GM12878 (cell line): ENCODE data around the gene DMAP1. TPM values are rescaled to one million over a fixed set of nuclear protein-coding genes. Genes with fewer than 3 reads are reported as not detected.

Experiments used
- ATAC-seq: fragments of 200-7000 bp; cut with Tn5 transposase; 3 replicates; pipeline ENCODE4 v1.9.1; 2020; ENCODE audit warnings: mild to moderate bottlenecking, moderate library complexity
- BruUV-seq: library from RNA; stranded (reverse); fragments of 400-500 nt; replicated peaks from 2 replicates; lab custom pipeline; 2021; lab: Mats Ljungman, UMichigan
- CTCF ChIA-PET: fragments of 300-600 bp; sonication (Branson Sonifier 250); formaldehyde crosslinking; extraction: SDS; loops from one replicate; lab custom pipeline; 2021; ENCODE audit warnings: inconsistent platforms; lab: Yijun Ruan, JAX
- POLR2A ChIA-PET: fragments of 350-600 bp; formaldehyde crosslinking; extraction: SDS; loops from one replicate; lab custom pipeline; 2021; ENCODE audit warnings: inconsistent platforms; lab: Charles Lee
- RAD21 ChIA-PET: fragments of 300-600 bp; sonication (Branson Sonifier 250); formaldehyde crosslinking; loops from one replicate; lab custom pipeline; 2023; ENCODE audit warnings: antibody characterized with exemption; ENCODE audit not compliant: unreplicated experiment; lab: Charles Lee
- SMC1A ChIA-PET: fragments of 300-600 bp; sonication (Branson Sonifier 250); formaldehyde crosslinking; loops from one replicate; lab custom pipeline; 2023; ENCODE audit not compliant: unreplicated experiment, uncharacterized antibody; lab: Charles Lee
- DNase-seq: peaks from one replicate; pipeline ENCODE4 v3.0.0-alpha.2; 2011; ENCODE audit warnings: low read depth, low spot score
- FAIRE-seq: peaks from 3 replicates; lab custom pipeline; 2011; peaks lifted over from hg19 to GRCh38; lab: Jason Lieb, UNC
- H2AFZ ChIP-seq: 2 replicates; pipeline ENCODE4 v1.6.0; 2011; ENCODE audit warnings: low read depth, low read length, control low read depth; ENCODE audit not compliant: control insufficient read depth
- H3K27ac ChIP-seq: 2 replicates; pipeline ENCODE4 v1.5.1; 2011; ENCODE audit warnings: control low read depth; ENCODE audit not compliant: control insufficient read depth, insufficient read depth
- H3K27me3 ChIP-seq, 2 experiments: replicated peaks in 1 of 2; 2 replicates each; pipeline versions ENCODE4 v1.6.0 to v1.6.1; 2011; ENCODE audit warnings: low read length in 1 of 2; ENCODE audit not compliant: control insufficient read depth in 2 of 2, insufficient read depth in 2 of 2
- H3K36me3 ChIP-seq, 2 experiments: 2 replicates each; pipeline ENCODE4 v1.5.1; 2011; ENCODE audit warnings: low read length in 1 of 2; ENCODE audit not compliant: control insufficient read depth in 2 of 2, insufficient read depth in 2 of 2
- H3K4me1 ChIP-seq: 2 replicates; pipeline ENCODE4 v1.6.1; 2011; ENCODE audit warnings: mild to moderate bottlenecking, low read length, moderate library complexity, mixed read lengths; ENCODE audit not compliant: control insufficient read depth, insufficient read depth
- H3K4me2 ChIP-seq: 2 replicates; pipeline ENCODE4 v1.6.0; 2011; ENCODE audit warnings: control low read depth; ENCODE audit not compliant: control insufficient read depth, insufficient read depth
- H3K4me3 ChIP-seq: fragments of 200-600 bp; sonication (generic); 2 replicates; pipeline ENCODE4 v1.5.1; 2016
- H3K79me2 ChIP-seq: 2 replicates; pipeline ENCODE4 v1.6.0; 2011; ENCODE audit warnings: low read length; ENCODE audit not compliant: control insufficient read depth, insufficient read depth
- H3K9ac ChIP-seq: 2 replicates; pipeline ENCODE4 v1.8.0; 2011; ENCODE audit warnings: low read length, control low read depth, mixed read lengths; ENCODE audit not compliant: control insufficient read depth, insufficient read depth
- H3K9me3 ChIP-seq: replicated peaks from 3 replicates; pipeline ENCODE4 v1.5.1; 2011; ENCODE audit warnings: mild to moderate bottlenecking, low read length; ENCODE audit not compliant: control insufficient read depth, insufficient read depth
- H4K20me1 ChIP-seq: 2 replicates; pipeline ENCODE4 v1.6.0; 2011; ENCODE audit not compliant: control insufficient read depth, insufficient read depth
- BHLHE40 ChIP-seq, 2 experiments: fragments of 450-650 bp in 1 of 2; IDR thresholded peaks; 2 replicates each; pipeline ENCODE4 v1.6.1; 2011 to 2017; ENCODE audit warnings: low read depth in 2 of 2, borderline replicate concordance in 1 of 2, improper control_type of control experiment in 1 of 2, low read length in 1 of 2, mild to moderate bottlenecking in 1 of 2
- GATAD2B ChIP-seq: fragments of 450-650 bp; conservative IDR thresholded peaks from 2 replicates; pipeline ENCODE4 v1.6.1; 2017; ENCODE audit warnings: low read depth, mild to moderate bottlenecking, moderate library complexity
- LARP7 ChIP-seq: fragments of 450-650 bp; IDR thresholded peaks from 2 replicates; pipeline ENCODE4 v1.6.1; 2017; ENCODE audit warnings: mild to moderate bottlenecking
- NR2C2 ChIP-seq: IDR thresholded peaks from 2 replicates; pipeline ENCODE4 v1.6.1; 2011; ENCODE audit warnings: borderline replicate concordance, low read depth; ENCODE audit not compliant: control insufficient read depth, insufficient read length
- POLR2AphosphoS2 ChIP-seq: IDR thresholded peaks from 2 replicates; pipeline ENCODE4 v1.6.1; 2011; ENCODE audit warnings: low read depth, mild to moderate bottlenecking, low read length, improper control_type of control experiment, moderate library complexity
- RBBP5 ChIP-seq: fragments of 200-600 bp; sonication (generic); conservative IDR thresholded peaks from 2 replicates; pipeline ENCODE4 v1.6.1; 2016
- SMAD5 ChIP-seq: IDR thresholded peaks from 2 replicates; pipeline ENCODE4 v1.6.1; 2016; ENCODE audit warnings: antibody characterized with exemption, low read depth
- STAT3 ChIP-seq: IDR thresholded peaks from 2 replicates; pipeline ENCODE4 v1.6.1; 2011; ENCODE audit warnings: low read depth, low read length, improper control_type of control experiment
- SUZ12 ChIP-seq: fragments of 200-600 bp; sonication (generic); IDR thresholded peaks from one replicate; pipeline ENCODE4 v1.6.1; 2018; ENCODE audit warnings: antibody characterized with exemption, mild to moderate bottlenecking; ENCODE audit not compliant: unreplicated experiment
- ZNF384 ChIP-seq: IDR thresholded peaks from 2 replicates; pipeline ENCODE4 v1.6.1; 2012; ENCODE audit warnings: low read depth, mild to moderate bottlenecking, low read length, improper control_type of control experiment, borderline replicate concordance
- WGBS: methylation state at CpG from one replicate; pipeline ENCODE4 v1.1.6; 2016; ENCODE audit warnings: low lambda C conversion rate; ENCODE audit not compliant: insufficient replicate concordance, insufficient coverage; ENCODE audit errors: missing lambda C conversion rate; 5-methylcytosine and 5-hydroxymethylcytosine counted together
- in situ Hi-C: fragments of 300-500 bp; cut with MboI; formaldehyde crosslinking; loops from 9 replicates; pipeline ENCODE4 v1.14.3; 2018; ENCODE audit warnings: mixed read lengths
- intact Hi-C: fragments of 100-400 bp; cut with micrococcal nuclease; formaldehyde crosslinking; loops from one replicate; pipeline ENCODE4 v1.14.2; 2022; ENCODE audit not compliant: unreplicated experiment
- polyA plus RNA-seq, 11 experiments: library from polyadenylated mRNA; depleted of rRNA in 4 of 11; unstranded in 6 of 11; stranded (reverse) in 5 of 11; fragments of >200 nt; fragmentation: Nextera tagmentation in 4 of 11; fragmentation: Illumina TruSeq in 1 of 11; extraction: Ambion mirVana in 4 of 11; extraction: Trizol in 1 of 11; gene quantifications; 1 replicate in 1 of 11; 2 replicates in 10 of 11; pipeline versions ENCODE4 v1.2.1 to v1.2.3, GENCODE V29; 2011 to 2016; ENCODE audit warnings: inconsistent platforms in 2 of 11, missing spikeins in 2 of 11, low read depth in 1 of 11
- total RNA-seq, 4 experiments: library from RNA; depleted of rRNA in 3 of 4; stranded (reverse); fragments of >200 nt in 3 of 4; fragmentation: Illumina TruSeq in 1 of 4; extraction: Trizol in 1 of 4; gene quantifications; 2 replicates each; pipeline versions ENCODE4 v1.2.1 to v1.2.3, GENCODE V29; 2013 to 2021

Gene DMAP1
- total and polyA plus RNA-seq, 10 of the 15 experiments (the other 5 are each of a cell fraction or from before 2014, with no cell fraction given): 1.9 to 59.1 (median 37.7) TPM

DNA sequence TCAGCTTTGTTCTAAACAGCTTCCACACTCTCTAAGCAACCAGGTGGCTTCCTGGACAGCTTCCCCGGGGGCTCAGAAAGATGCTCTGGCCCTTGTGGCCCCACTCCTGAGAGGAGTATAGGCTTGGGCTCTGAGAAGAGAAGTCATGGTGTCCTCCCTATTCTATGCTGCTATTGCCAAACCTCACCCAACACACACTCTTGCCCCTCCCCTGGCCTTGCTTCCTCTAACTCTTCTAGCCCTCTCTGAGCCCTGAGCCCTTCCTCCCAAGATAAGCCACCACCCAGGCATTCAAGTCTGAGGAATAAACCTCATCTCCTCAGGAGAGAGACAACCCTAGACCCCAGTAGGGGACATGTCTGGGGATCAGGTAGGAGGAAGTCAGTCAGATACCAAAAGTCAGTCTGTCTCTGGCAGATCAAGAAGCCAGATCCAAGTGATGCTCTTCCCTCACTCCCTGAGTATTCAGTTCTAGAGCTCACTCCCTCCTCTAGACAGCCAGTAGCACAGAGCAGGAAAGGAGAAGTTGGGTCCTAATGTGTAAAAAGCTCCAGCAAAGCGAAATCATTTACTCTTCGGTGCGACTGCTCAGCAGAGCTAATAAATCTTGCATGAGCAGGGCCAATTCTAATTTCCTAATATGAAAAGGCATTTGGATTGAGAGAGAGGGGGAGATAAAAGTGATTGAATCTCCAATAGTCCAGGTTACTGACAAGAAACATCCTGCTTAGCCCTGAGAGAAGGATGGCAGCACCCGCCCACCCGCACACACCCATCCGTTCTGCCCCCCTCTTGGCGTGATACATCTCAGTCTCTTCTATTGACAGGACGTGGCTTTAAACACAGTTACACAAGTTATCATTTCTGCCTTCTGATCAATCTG, 50.5 kb downstream of the DMAP1 start (continued):
- TF ChIP-seq NR2C2 (no peak), STAT3 (no peak), BHLHE40 (IDR thresholded peaks at IDR 0.05; ENCODE audit: borderline replicate concordance in 1 of 2, low read depth in 2 of 2, low read length in 1 of 2) (no peak), LARP7 (no peak), POLR2AphosphoS2 (no peak), RBBP5 (no peak)

GRCh38 chr1:44264451-44264771, 51.1 kb downstream of the DMAP1 start:
- intact Hi-C loops: no loop called here
- Histone ChIP-seq H3K27me3 (no peaks in the 10 kb centered on the region), H2AFZ (no peak overlapping the region), H4K20me1 (no peaks in the 10 kb centered on the region; the same call in 1 of the 2 replicates), H3K4me3 (no peak overlapping the region), H3K36me3 (no peaks in the 10 kb centered on the region; a peak in 1 of 4 replicates)
- SMC1A ChIA-PET: interaction anchor here (0.5 kb wide), 1 partner anchor 236 kb away, joined by 3 read pairs; no protein-coding TSS in a partner anchor
- RAD21 ChIA-PET: no interaction called here
- POLR2A ChIA-PET: interaction anchor here (0.6 kb wide), 1 partner anchor 15 kb away, joined by 3 read pairs; no protein-coding TSS in a partner anchor
- CTCF ChIA-PET: interaction anchor here (1.1 to 1.5 kb wide), 2 partner anchors 8 to 10 kb away, joined by 3 to 4 read pairs; no protein-coding TSS in a partner anchor
- no TSS peak for BruUV-seq
- in situ Hi-C loops: no loop called here
- no peak for TF ChIP-seq SUZ12
- no peak for TF ChIP-seq SMAD5
- TF ChIP-seq GATAD2B: no peak
- TF ChIP-seq ZNF384: no peak
- TF ChIP-seq, all 136 proteins: peak for 0
- no peaks in the 10 kb centered on the region for H3K9me3 ChIP-seq
- H3K9ac ChIP-seq: no peak overlapping the region
- ATAC-seq: no peak
- 99% methylated on average over 11 of the region's 11 CpGs for WGBS
- H3K27ac ChIP-seq: no peak overlapping the region
- no peaks in the 10 kb centered on the region for H3K79me2 ChIP-seq
- no peak for DNase-seq
- no peak for FAIRE-seq
- no peak overlapping the region for H3K4me2 ChIP-seq
- no peaks in the 10 kb centered on the region for H3K4me1 ChIP-seq
